Neural cell (in vitro differentiated cells): ENCODE measurements around the gene QRICH2. TPM values are rescaled to one million over a fixed set of nuclear protein-coding genes. Genes with fewer than 3 reads are reported as not detected.

Experiments used
- H2AFZ ChIP-seq: fragments of 200-600, 300-800 bp; sonication (generic), shearing (Covaris generic); 2 replicates; pipeline ENCODE4 v1.6.0; 2014; ENCODE audit warnings: low read depth, mild to moderate bottlenecking, antibody characterized with exemption, low read length, moderate library complexity
- H3F3A ChIP-seq: fragments of 200-600 bp; shearing (Covaris generic); 2 replicates; pipeline ENCODE4 v1.6.1; 2016; ENCODE audit warnings: mild to moderate bottlenecking, moderate library complexity, mixed read lengths, antibody characterized with exemption, low read length; ENCODE audit not compliant: insufficient read depth, poor library complexity, severe bottlenecking
- H3K27ac ChIP-seq: fragments of 200-600, 300-800 bp; sonication (generic), shearing (Covaris generic); 2 replicates; pipeline ENCODE4 v1.5.1; 2014; ENCODE audit warnings: mild to moderate bottlenecking, low read length, moderate library complexity
- H3K27me3 ChIP-seq: fragments of 300-800, 200-600 bp; sonication (generic), shearing (Covaris generic); 2 replicates; pipeline ENCODE4 v1.6.0; 2014; ENCODE audit warnings: mild to moderate bottlenecking, low read depth, low read length, moderate library complexity; ENCODE audit not compliant: insufficient read depth
- H3K36me3 ChIP-seq: fragments of 300-800, 200-600 bp; sonication (generic), shearing (Covaris generic); 2 replicates; pipeline ENCODE4 v1.5.1; 2014; ENCODE audit warnings: mild to moderate bottlenecking, antibody characterized with exemption, low read length, moderate library complexity; ENCODE audit not compliant: insufficient read depth
- H3K4me2 ChIP-seq: fragments of 300-800, 200-600 bp; sonication (generic), shearing (Covaris generic); 2 replicates; pipeline ENCODE4 v1.6.0; 2014; ENCODE audit warnings: mild to moderate bottlenecking, low read length
- H3K4me3 ChIP-seq: fragments of 300-800, 200-600 bp; sonication (generic), shearing (Covaris generic); 2 replicates; pipeline ENCODE4 v1.5.1; 2014; ENCODE audit warnings: mild to moderate bottlenecking, low read length, moderate library complexity
- H3K79me2 ChIP-seq: fragments of 200-600 bp; shearing (Covaris generic); replicated peaks from 2 replicates; pipeline ENCODE4 v1.6.0; 2014; ENCODE audit warnings: mild to moderate bottlenecking, low read length, moderate library complexity; ENCODE audit not compliant: insufficient read depth
- H3K9ac ChIP-seq: fragments of 300-800, 200-600 bp; sonication (generic), shearing (Covaris generic); 2 replicates; pipeline ENCODE4 v1.6.1; 2016; ENCODE audit warnings: mild to moderate bottlenecking, low read length, mixed read lengths
- H3K9me2 ChIP-seq: fragments of 200-600 bp; shearing (Covaris generic); 2 replicates; pipeline ENCODE4 v1.6.1; 2016; ENCODE audit warnings: mild to moderate bottlenecking, low read length, mixed read lengths; ENCODE audit not compliant: insufficient read depth
- H3K9me3 ChIP-seq: fragments of 200-600, 300-800 bp; sonication (generic), shearing (Covaris generic); 2 replicates; pipeline ENCODE4 v1.6.1; 2016; ENCODE audit warnings: mild to moderate bottlenecking, mixed run types, low read length, moderate library complexity, mixed read lengths
- H4K20me1 ChIP-seq: fragments of 200-600 bp; shearing (Covaris generic); 2 replicates; pipeline ENCODE4 v1.6.1; 2016; ENCODE audit warnings: mild to moderate bottlenecking, mixed run types; ENCODE audit not compliant: insufficient read depth
- EP300 ChIP-seq: fragments of 450-650 bp; conservative IDR thresholded peaks from 2 replicates; pipeline ENCODE4 v1.6.1; 2014; ENCODE audit warnings: antibody characterized with exemption, mild to moderate bottlenecking, moderate library complexity; ENCODE audit not compliant: poor library complexity, severe bottlenecking
- EZH2 ChIP-seq: fragments of 200-600, 300-800 bp; shearing (Covaris generic), sonication (generic); IDR thresholded peaks from 2 replicates; pipeline ENCODE4 v1.6.1; 2014; ENCODE audit warnings: antibody characterized with exemption, low read length, borderline replicate concordance, mild to moderate bottlenecking; ENCODE audit not compliant: insufficient read depth, poor library complexity, severe bottlenecking
- MXI1 ChIP-seq: fragments of 450-650 bp; conservative IDR thresholded peaks from 2 replicates; pipeline ENCODE4 v1.6.1; 2014; ENCODE audit warnings: antibody characterized with exemption, mild to moderate bottlenecking; ENCODE audit not compliant: poor library complexity, severe bottlenecking
- POLR2AphosphoS5 ChIP-seq: IDR thresholded peaks from 2 replicates; pipeline ENCODE4 v1.6.1; 2012
- RAD21 ChIP-seq: fragments of 450-650 bp; conservative IDR thresholded peaks from 2 replicates; pipeline ENCODE4 v1.6.1; 2014; ENCODE audit warnings: antibody characterized with exemption, mild to moderate bottlenecking, moderate library complexity
- REST ChIP-seq: IDR thresholded peaks from 2 replicates; pipeline ENCODE4 v1.6.1; 2012; ENCODE audit warnings: borderline replicate concordance
- SMC3 ChIP-seq: fragments of 450-650 bp; conservative IDR thresholded peaks from 2 replicates; pipeline ENCODE4 v1.6.1; 2014; ENCODE audit warnings: antibody characterized with exemption, mild to moderate bottlenecking, moderate library complexity; ENCODE audit not compliant: poor library complexity
- TAF1 ChIP-seq: IDR thresholded peaks from 2 replicates; pipeline ENCODE4 v1.6.1; 2012; ENCODE audit warnings: low read depth
- polyA plus RNA-seq: library from polyadenylated mRNA; depleted of rRNA; stranded (reverse); fragments of >200 nt; gene quantifications from 2 replicates; pipeline ENCODE4 v1.2.3, GENCODE V29; 2014
- TF ChIP-seq, protein P1 (sequence below): fragments of 450-650 bp; IDR thresholded peaks from 2 replicates; pipeline ENCODE4 v1.5.1; 2014; ENCODE audit warnings: antibody characterized with exemption, mild to moderate bottlenecking, moderate library complexity; ENCODE audit not compliant: poor library complexity, severe bottlenecking

The QRICH2 gene
- polyA plus RNA-seq, 1 donor from 2014 or later = 17.3 TPM

DNA sequence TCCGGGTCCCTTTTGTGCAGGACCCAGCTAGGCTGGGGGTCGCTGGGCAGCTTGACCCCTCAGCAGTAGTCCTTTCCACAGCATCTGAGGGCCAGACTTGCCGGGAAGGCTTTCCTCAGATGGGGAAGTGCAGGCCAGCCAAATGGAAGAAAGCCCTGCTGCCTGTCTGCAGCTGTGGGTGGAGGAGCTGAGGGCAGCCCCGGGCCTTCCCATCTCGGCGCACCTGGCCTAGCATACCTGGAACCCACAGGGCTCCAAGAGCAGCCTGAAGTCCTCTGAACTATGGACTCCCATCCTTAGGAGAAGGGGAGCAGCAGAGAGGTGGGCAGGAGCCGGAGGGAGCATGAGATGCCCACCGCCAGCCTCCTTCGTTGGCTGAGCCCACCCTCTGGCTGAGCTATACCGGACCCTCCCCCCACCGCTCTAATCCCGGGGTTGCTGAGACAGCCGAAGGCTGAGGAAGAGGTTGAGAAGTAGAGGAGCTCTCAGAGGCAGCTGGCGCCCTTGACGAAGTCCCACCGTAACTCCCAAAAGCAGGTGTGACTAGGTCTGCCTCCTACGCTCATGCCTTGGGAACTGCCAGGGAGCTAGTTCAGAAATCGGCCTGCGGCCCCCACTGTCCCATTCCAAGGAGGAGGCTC lies 29.7 kb downstream of the QRICH2 start:
- TF ChIP-seq SMC3 (no peak), MXI1 (no peak), REST (no peak), POLR2AphosphoS5 (no peak), EZH2 (no peak), RAD21 (no peak), EP300 (no peak), TAF1 (no peak)
- TF ChIP-seq, protein P1, sequence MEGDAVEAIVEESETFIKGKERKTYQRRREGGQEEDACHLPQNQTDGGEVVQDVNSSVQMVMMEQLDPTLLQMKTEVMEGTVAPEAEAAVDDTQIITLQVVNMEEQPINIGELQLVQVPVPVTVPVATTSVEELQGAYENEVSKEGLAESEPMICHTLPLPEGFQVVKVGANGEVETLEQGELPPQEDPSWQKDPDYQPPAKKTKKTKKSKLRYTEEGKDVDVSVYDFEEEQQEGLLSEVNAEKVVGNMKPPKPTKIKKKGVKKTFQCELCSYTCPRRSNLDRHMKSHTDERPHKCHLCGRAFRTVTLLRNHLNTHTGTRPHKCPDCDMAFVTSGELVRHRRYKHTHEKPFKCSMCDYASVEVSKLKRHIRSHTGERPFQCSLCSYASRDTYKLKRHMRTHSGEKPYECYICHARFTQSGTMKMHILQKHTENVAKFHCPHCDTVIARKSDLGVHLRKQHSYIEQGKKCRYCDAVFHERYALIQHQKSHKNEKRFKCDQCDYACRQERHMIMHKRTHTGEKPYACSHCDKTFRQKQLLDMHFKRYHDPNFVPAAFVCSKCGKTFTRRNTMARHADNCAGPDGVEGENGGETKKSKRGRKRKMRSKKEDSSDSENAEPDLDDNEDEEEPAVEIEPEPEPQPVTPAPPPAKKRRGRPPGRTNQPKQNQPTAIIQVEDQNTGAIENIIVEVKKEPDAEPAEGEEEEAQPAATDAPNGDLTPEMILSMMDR = no peak

GRCh38 chr17:76277300-76278267 lies 30.5 kb downstream of the QRICH2 start:
- H3K9ac ChIP-seq = no peak overlapping the region
- no peaks in the 10 kb centered on the region for H3K9me3 ChIP-seq
- H4K20me1 ChIP-seq = no peaks in the 10 kb centered on the region
- TF ChIP-seq, protein P1 = no peak
- TF ChIP-seq EZH2 (no peak), REST (no peak), SMC3 (no peak), MXI1 (no peak), TAF1 (no peak), EP300 (no peak), POLR2AphosphoS5 (no peak), RAD21 (no peak)
- H2AFZ ChIP-seq = no peak overlapping the region
- H3K36me3 ChIP-seq = no peaks in the 10 kb centered on the region
- no peaks in the 10 kb centered on the region for H3K27me3 ChIP-seq
- H3K27ac ChIP-seq = no peak overlapping the region
- H3K4me2 ChIP-seq = no peak overlapping the region
- H3K4me3 ChIP-seq = no peak overlapping the region
- no peaks in the 10 kb centered on the region for H3K9me2 ChIP-seq
- no peaks in the 10 kb centered on the region for H3F3A ChIP-seq
- H3K79me2 ChIP-seq = no peaks in the 10 kb centered on the region

More for the DNA sequence above, 29.7 kb downstream of the QRICH2 start:
- no peaks in the 10 kb centered on the region for H3K9me3 ChIP-seq
- no peaks in the 10 kb centered on the region for H3K9me2 ChIP-seq
- no peak overlapping the region for H3K4me3 ChIP-seq
- H3K27ac ChIP-seq = no peak overlapping the region
- no peak overlapping the region for H3K4me2 ChIP-seq
- H3K36me3 ChIP-seq = no peaks in the 10 kb centered on the region
- no peak overlapping the region for H3K9ac ChIP-seq
- no peaks in the 10 kb centered on the region for H3K79me2 ChIP-seq
- no peaks in the 10 kb centered on the region for H3K27me3 ChIP-seq
- no peaks in the 10 kb centered on the region for H4K20me1 ChIP-seq
- H3F3A ChIP-seq = no peaks in the 10 kb centered on the region
- no peak overlapping the region for H2AFZ ChIP-seq
